Measurements from ENCODE around the gene WBP1. TPM values are rescaled to one million over a fixed set of nuclear protein-coding genes. Genes with fewer than 3 reads are reported as not detected.
"Not testable (repeated sequence)": the region's sequence is repeated elsewhere in the genome, so short reads cannot be mapped to it uniquely, and the experiment has no call there.

Gene WBP1
- polyA plus RNA-seq, 2 of the 4 experiments (the other 2 are of a cell fraction) = 59.0 to 62.6 TPM

DNA sequence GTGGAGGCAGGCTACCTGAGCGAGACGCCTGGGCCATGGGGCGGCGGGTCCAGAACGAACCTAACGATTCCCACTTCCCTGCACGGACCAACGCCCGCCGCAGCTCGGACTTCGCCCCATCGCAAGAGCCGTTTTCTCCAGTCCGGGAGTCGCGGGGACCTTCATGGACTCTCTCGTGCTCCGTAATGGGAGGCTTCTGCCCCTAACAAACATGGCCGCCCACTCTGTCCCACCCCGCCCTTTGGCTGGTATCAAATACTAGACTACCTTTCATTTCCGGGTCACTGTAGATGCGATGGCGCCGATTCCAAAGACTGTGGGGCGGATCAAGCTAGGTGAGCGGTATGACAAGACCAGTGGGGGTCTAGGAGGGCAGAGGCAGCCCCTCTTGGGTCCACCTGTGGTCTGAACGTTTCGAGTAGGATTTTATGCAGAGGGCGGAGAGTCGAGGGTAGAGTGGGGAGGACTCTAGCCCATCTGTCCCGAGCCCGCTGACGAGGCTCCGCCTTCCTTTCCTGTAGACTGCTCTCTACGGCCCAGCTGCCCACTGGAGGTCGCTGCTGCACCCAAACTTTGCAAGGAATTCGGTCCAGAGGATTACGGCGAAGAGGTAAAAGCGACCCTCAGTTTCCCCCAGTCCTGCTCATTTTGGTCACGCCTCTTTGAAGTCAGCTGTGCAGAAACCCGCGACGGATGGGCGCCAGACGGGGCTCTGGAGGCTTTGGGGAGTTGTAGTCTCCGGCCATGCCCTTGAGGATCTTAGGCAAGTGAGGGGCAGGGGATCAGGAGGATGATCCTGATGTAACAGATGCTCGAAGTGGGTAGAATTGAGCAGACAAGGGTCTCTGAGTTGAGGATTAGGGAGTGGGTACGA is 24.8 kb downstream of the WBP1 start, which contains the start of the genes CCDC142 and TTC31 (continued):
- peak; percentile 98 for TF ChIP-seq CTCF (IDR thresholded peaks at IDR 0.05)
- TF ChIP-seq ZSCAN20 (CRISPR knock-in tag; IDR thresholded peaks at IDR 0.05) = no peak
- no peak for TF ChIP-seq ZNF302 (CRISPR knock-in tag; IDR thresholded peaks at IDR 0.05)
- peak; percentile 94; the same call in 1 of the 2 replicates for TF ChIP-seq HDAC2 (IDR thresholded peaks at IDR 0.05)
- TF ChIP-seq NPAS2 (CRISPR knock-in tag; IDR thresholded peaks at IDR 0.05; ENCODE audit: borderline replicate concordance) = no peak
- no peak for TF ChIP-seq CHD4 (IDR thresholded peaks at IDR 0.05; ENCODE audit: borderline replicate concordance)
- TF ChIP-seq HOXB5 (CRISPR knock-in tag; IDR thresholded peaks at IDR 0.05) = 0 out of 2 replicates have a peak, but pooled peaks have one; percentile 38
- peak; percentile 98 for TF ChIP-seq KDM5A (IDR thresholded peaks at IDR 0.05)
- peak; percentile 90 for TF ChIP-seq SMC3 (IDR thresholded peaks at IDR 0.05)
- TF ChIP-seq RNF2 (IDR thresholded peaks at IDR 0.05; ENCODE audit: borderline replicate concordance, low read depth) = no peak
- 0 out of 4 replicates have a peak, but pooled peaks of 1 of the 2 experiments have one; percentile 4 for TF ChIP-seq CEBPB (IDR thresholded peaks at IDR 0.05)
- TF ChIP-seq, protein P1, sequence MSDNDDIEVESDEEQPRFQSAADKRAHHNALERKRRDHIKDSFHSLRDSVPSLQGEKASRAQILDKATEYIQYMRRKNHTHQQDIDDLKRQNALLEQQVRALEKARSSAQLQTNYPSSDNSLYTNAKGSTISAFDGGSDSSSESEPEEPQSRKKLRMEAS (IDR thresholded peaks at IDR 0.05) = peak; percentile 89
- peak; percentile 88 to 93; a peak in 4 of 5 replicates for TF ChIP-seq JUN (IDR thresholded peaks at IDR 0.05)
- no peak for TF ChIP-seq ZFP36 (IDR thresholded peaks at IDR 0.05; ENCODE audit: borderline replicate concordance, partially characterized antibody)
- TF ChIP-seq, protein P2, sequence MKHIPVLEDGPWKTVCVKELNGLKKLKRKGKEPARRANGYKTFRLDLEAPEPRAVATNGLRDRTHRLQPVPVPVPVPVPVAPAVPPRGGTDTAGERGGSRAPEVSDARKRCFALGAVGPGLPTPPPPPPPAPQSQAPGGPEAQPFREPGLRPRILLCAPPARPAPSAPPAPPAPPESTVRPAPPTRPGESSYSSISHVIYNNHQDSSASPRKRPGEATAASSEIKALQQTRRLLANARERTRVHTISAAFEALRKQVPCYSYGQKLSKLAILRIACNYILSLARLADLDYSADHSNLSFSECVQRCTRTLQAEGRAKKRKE (CRISPR knock-in tag; IDR thresholded peaks at IDR 0.05; ENCODE audit: low read depth) = no peak

DNA sequence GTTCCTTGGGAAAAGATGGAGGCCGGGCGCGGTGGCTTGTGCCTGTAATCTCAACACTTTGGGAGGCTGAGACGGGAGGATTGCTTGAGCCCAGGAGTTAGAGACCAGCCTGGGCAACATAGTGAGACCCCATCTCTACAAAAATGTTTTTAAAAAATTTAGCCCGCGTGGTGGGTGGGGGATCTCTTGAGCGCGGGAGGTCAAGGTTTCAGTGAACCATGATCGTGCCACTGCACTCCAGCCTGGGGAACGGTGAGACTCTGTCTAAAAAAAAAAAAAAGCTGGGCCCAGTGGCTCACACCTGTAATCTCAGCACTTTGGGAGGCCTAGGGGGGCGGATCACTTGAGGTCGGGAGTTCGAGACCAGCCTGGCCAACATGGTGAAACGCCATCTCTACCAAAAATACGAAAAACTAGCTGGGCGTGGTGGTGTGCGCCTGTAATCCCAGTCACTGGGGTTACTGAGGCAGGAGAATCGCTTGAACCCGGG is 25.5 kb downstream of the WBP1 start:
- ATAC-seq = not testable (repeated sequence)
- POLR2A ChIA-PET = interaction anchor here (0.8 to 3.1 kb wide), 10 partner anchors 11 to 107 kb away, joined by 3 to 28 read pairs (median 8); partner anchors contain the start of genes INO80B, MRPL53, PCGF1 and WBP1

GRCh38 chr2:74486141-74486540 is 27.9 kb downstream of the WBP1 start:
- FAIRE-seq (no peak), ATAC-seq (no peak)
- CTCF ChIA-PET = interaction anchor here (8.2 to 13.8 kb wide), 2 partner anchors 12 to 101 kb away, joined by 152 to 184 read pairs; partner anchors contain the start of gene LBX2

More for the DNA sequence above, 25.5 kb downstream of the WBP1 start:
- peaks cover 20% of the 10 kb centered on the region for H3K4me1 ChIP-seq
- CTCF ChIA-PET = interaction anchor here (0.6 to 13.8 kb wide), 24 partner anchors 10 to 126 kb away, joined by 3 to 184 read pairs (median 8); partner anchors contain the start of genes AUP1, DQX1, HTRA2 and INO80B
- peak overlapping the region; percentile 70 for H3K4me3 ChIP-seq
- not testable (repeated sequence) for FAIRE-seq; H3K9me3 ChIP-seq; DNase-seq (ENCODE audit: low read depth in 1 of 2, low spot score in 1 of 2)
- peak overlapping the region; percentile 83 for H3K4me2 ChIP-seq
- peak overlapping the region; percentile 85 to 97 for H3K27ac ChIP-seq
- WGBS (ENCODE audit: missing lambda C conversion rate) = 70% methylated on average over 19 of the region's 19 CpGs

More at GRCh38 chr2:74486141-74486540, 27.9 kb downstream of the WBP1 start:
- WGBS (ENCODE audit: missing lambda C conversion rate) = 91% methylated on average over 2 of the region's 2 CpGs
- Histone ChIP-seq H3K9me3 (no peaks in the 10 kb centered on the region), H3K4me2 (no peak overlapping the region), H3K4me1 (peaks cover 15% of the 10 kb centered on the region), H3K4me3 (no peak overlapping the region), H3K27ac (no peak overlapping the region)
- POLR2A ChIA-PET = no interaction called here
- no peak for DNase-seq (ENCODE audit: low read depth in 1 of 2, low spot score in 1 of 2)
- TF ChIP-seq KDM1A (IDR thresholded peaks at IDR 0.05; ENCODE audit: low read depth) = no peak
- TF ChIP-seq, protein P3, sequence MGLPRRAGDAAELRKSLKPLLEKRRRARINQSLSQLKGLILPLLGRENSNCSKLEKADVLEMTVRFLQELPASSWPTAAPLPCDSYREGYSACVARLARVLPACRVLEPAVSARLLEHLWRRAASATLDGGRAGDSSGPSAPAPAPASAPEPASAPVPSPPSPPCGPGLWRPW (IDR thresholded peaks at IDR 0.05) = no peak
- TF ChIP-seq, protein P4, sequence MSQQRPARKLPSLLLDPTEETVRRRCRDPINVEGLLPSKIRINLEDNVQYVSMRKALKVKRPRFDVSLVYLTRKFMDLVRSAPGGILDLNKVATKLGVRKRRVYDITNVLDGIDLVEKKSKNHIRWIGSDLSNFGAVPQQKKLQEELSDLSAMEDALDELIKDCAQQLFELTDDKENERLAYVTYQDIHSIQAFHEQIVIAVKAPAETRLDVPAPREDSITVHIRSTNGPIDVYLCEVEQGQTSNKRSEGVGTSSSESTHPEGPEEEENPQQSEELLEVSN (IDR thresholded peaks at IDR 0.05; ENCODE audit: borderline replicate concordance, low read depth) = no peak
